CD4-positive, alpha-beta T cell treated with Interleukin-6 for 4 hours (primary cell): ENCODE data around the gene MRPL10.
"Not testable (repeated sequence)": the region's sequence is repeated elsewhere in the genome, so short reads cannot be mapped to it uniquely, and the experiment has no call there.

Source experiments
- DNase-seq: peaks from one replicate; pipeline ENCODE4 v3.0.0-alpha.2; 2020; ENCODE audit warnings: mixed read lengths

MRPL10 gene

DNA sequence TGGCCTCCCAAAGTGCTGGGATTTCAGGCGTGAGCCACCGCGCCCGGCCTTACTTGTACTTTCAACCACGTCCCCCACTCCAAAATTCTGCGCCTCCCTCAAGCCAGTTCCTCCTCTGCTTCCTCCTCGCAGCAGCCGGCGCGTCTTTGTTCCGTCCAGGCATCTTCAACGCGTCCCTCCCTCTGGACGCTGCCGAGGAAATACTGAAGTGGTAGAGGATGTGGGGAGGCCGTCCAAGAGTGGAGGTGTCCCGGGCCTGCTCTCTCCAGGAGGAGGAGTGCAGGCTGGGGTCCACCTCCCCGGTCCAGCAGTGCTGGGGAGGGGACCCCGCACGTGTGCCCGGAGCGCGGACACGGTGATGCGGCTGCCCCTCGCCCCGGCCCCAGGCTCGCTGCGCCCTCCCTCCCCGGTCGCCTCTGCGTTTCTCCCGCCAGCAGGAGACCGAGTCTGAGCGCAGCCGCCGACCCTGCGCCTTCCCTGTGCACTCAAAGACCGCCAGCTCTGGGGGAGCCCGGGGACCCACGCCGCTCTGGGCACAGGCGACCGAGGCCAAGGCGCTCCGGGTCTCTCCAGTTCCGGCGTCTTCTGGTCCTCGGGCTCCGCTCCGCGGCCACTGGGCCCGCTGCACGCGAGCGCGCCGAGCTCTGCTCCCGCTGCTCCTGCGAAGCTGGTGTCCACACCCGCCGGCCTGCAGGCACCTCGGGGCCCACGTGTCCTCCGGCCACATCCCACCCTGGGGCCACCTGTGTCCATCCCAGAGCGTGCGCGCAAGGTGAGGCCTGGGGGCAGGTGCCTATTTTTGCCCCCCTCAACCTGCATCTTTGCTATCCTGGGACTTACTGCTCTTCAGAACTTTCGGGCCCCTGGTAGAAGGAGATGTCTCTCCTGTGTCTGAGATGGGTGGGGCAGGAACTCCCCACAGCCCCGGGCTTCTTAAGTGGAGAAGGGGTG lies 41.5 kb downstream of the MRPL10 start:
- peak; percentile 54 for DNase-seq

DNA sequence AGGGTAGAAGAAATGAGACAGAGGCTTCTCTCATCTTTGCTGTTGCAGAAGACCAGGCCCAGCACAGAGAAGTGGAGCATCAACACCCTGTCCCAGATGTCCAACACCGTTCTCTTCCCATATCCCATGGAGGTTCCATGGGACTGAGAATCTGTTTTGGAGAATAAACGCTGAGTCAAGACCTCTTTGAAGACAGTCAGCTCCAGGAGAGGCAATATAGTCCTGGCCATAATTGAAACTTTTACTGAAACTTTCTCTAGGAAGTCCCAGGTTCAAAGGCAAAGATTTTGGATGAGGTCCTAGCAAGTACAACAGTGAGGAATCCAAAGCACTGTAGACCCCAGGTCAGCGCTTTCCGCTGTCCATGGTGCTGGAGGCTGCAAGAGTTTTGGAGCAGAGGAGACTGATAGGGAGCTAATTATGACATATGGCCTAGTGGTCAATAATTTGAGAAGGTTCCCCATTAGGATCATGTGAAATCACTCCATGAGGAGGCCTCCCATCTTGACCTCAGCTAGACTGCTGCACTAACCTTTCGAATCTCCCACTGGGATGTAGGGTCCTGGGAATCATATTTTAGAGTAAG lies 45.7 kb downstream of the MRPL10 start:
- DNase-seq: no peak

DNA sequence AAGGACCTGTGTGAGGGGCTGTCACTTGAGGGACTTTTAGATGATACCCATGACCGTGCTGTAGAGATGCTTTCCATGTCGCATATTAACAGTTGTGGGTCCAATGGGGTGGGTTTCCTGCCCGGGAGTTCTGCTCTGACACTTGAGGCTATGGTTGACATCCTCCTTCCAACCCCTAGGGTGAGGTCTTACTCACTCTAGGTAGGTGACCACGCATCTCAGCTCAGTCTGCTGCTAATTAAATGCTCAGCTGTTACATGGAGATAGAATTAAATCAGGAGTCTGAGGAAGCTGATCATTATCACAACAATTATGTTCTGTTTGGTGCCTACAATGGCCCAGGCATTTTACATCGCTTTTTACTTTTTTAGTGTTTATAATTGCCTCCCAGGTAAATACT lies 49.9 kb downstream of the MRPL10 start:
- no peak for DNase-seq

DNA sequence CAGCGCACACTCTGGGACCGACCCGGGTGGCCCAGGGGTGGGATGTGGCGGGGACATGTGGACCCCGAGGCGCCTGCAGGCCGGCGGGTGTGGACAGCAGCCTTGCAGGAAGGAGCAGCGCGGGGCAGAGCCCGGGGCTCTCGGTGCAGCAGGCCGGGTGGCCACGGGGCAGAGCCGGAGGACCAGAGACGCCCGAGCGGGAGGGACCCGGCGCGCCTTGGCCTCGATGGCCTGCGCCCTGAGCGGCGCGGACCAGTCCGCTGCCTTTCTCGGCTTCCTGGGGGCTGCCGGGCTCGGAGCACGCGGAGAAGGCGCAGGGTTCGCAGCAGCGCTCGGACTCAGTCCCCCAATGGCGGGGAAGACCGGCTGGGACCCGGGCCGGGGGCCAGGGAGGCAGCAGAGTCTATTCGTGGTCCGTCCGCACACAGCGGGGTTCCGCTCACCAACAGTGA lies 53.1 kb downstream of the MRPL10 start:
- DNase-seq: no peak

DNA sequence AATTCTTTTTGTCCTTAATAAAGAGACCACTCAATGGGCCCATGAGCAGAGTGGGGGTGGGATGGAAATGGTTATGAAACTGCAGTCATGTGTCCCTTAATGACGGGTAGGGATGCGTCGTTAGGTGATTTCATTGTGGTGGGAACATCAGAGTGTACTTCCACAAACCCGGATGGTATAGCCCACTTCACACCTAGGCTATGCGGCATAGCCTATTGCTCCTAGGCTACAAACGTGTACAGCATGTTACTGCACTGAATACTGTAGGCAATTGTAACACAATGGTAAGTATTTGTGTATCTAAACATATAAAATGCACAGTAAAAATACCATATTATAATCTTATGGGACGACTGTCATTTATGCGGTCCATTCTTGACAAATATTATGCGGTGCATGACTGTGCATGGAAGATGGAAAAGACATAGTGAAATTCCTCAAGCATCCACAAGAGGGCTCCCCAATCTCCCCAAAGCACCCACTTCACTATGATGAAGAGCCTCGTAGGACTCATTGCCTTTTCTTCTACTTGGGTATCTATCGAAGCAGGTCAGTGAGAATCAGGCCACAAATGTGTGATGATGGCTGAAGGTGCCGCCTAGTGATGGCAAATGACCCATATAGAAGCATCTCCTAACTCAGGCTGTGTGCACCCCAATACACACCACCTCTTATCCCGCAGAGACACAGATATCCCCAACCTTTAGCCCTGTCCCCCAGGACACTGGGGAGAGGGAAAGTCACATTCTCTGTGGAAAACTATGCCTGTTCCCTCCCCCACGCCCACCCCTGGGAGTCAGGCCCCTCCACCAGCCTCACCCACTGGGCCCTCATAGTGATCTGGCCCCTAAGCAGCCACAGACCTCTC lies 54.8 kb downstream of the MRPL10 start:
- peak; percentile 45 for DNase-seq

DNA sequence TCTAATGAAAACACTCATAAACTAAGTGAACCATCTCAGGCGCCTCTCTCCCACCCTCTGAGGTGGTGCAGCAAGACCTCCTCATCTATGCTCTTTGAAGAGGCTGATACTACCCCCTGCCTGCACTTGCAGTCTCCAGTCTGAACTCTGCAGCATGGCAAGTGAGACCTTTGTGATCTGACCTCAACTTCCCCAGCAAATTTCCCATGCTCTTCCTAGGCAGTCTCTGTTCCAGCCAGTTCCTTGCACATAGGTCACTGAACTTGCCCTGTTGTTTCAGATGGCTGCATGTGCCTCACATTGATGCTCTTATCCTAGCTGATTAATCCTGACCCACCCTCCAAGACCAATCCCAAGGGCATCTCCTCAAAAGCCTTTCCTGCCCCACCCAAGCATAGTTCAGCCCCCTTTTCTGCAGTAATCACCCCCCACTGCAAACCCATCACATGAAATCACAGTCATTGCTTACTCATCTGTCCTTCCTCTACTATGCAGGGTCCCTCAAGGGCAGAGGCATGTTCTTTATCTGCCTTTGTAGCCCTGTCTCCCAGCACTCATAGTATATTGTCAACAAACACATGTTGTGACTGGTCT lies 56.3 kb downstream of the MRPL10 start:
- no peak for DNase-seq

DNA sequence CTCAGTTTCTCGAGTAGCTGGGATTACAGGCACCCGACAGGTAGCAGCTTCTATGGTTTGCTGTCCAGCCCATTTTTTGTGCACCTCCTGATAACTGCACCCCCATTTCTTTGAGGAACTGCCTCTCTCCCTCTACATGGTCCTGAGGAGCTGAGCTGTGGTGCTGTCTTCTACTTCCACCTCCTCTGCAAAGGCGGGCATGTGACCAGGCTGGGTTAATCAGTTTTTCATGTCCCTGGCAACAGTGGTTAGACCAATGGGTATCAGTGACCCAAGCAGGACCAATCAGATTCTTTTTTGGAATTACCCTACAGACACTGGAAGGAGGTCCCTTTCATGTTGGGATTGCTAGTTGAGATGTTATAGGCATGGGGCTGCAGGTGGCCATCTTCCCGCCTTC lies 57.0 kb downstream of the MRPL10 start:
- no peak for DNase-seq

DNA sequence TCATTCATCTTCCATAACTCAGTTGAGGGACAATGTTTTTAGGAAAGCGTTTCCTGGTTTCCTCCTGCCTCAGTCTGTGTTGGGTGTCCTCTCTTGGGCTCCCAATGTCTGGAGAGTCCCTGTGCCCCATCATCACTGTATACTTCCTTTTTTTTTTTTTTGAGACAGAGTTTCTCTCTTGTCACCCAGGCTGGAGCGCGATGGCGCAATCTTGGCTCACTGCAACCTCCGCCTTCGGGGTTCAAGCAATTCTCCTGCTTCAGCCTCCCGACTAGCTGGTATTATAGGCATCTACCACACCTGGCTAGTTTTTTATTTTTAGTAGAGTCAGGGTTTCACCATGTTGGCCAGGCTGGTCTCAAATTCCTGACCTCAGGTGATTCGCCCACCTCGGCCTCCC lies 57.7 kb downstream of the MRPL10 start:
- DNase-seq: not testable (repeated sequence)
